Measurements from ENCODE around the gene VASP.

VASP gene

GRCh38 chr19:45469132-45469944 lies 37.9 kb upstream of the VASP start:
- TF ChIP-seq, protein P1, sequence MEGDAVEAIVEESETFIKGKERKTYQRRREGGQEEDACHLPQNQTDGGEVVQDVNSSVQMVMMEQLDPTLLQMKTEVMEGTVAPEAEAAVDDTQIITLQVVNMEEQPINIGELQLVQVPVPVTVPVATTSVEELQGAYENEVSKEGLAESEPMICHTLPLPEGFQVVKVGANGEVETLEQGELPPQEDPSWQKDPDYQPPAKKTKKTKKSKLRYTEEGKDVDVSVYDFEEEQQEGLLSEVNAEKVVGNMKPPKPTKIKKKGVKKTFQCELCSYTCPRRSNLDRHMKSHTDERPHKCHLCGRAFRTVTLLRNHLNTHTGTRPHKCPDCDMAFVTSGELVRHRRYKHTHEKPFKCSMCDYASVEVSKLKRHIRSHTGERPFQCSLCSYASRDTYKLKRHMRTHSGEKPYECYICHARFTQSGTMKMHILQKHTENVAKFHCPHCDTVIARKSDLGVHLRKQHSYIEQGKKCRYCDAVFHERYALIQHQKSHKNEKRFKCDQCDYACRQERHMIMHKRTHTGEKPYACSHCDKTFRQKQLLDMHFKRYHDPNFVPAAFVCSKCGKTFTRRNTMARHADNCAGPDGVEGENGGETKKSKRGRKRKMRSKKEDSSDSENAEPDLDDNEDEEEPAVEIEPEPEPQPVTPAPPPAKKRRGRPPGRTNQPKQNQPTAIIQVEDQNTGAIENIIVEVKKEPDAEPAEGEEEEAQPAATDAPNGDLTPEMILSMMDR (IDR thresholded peaks at IDR 0.05; ENCODE audit: control extremely low read depth, extremely low read depth, low read depth, missing control alignments) = no peak
- ChIA-PET CTCF (interaction anchor here (0.5 to 4.9 kb wide), 10 partner anchors 8 to 173 kb away, joined by 3 to 80 read pairs (median 4); no protein-coding TSS in a partner anchor), POLR2A (interaction anchor here (0.6 to 3.7 kb wide), 12 partner anchors 9 to 1192 kb away, joined by 3 to 48 read pairs (median 4); partner anchors contain the start of genes DACT3, SIX5 and VASP)
- peak; percentile 95 for DNase-seq (ENCODE audit: extremely low spot score)

GRCh38 chr19:45469945-45470761 lies 37.1 kb upstream of the VASP start:
- DNase-seq (ENCODE audit: extremely low spot score) = no peak
- TF ChIP-seq, protein P1 (IDR thresholded peaks at IDR 0.05; ENCODE audit: control extremely low read depth, extremely low read depth, low read depth, missing control alignments) = no peak
- CTCF ChIA-PET = interaction anchor here (1.0 to 11.8 kb wide), 12 partner anchors 8 to 172 kb away, joined by 3 to 339 read pairs (median 6); no protein-coding TSS in a partner anchor
- POLR2A ChIA-PET = interaction anchor here (1.0 to 3.7 kb wide), 8 partner anchors 8 to 176 kb away, joined by 3 to 48 read pairs (median 7); partner anchors contain the start of gene VASP

DNA sequence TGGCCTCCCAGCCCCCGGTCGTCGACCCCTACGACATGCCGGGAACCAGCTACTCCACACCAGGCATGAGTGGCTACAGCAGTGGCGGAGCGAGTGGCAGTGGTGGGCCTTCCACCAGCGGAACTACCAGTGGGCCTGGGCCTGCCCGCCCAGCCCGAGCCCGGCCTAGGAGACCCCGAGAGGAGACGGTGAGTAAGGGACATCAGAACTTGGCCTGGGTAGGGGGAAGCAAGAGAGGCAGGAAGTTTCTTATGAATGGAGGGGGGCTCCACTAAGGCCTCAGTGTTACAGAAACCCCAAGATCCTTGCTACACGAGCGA lies 36.6 kb upstream of the VASP start:
- TF ChIP-seq, protein P1 (IDR thresholded peaks at IDR 0.05; ENCODE audit: control extremely low read depth, extremely low read depth, low read depth, missing control alignments) = no peak
- ChIA-PET POLR2A (interaction anchor here (0.6 kb wide), 1 partner anchor 23 kb away, joined by 3 read pairs; no protein-coding TSS in a partner anchor), CTCF (interaction anchor here (2.0 to 11.8 kb wide), 3 partner anchors 17 to 171 kb away, joined by 4 to 339 read pairs (median 91); no protein-coding TSS in a partner anchor)
- no peak for DNase-seq (ENCODE audit: extremely low spot score)

GRCh38 chr19:45471111-45471930 lies 36.0 kb upstream of the VASP start:
- ChIA-PET POLR2A (interaction anchor here (0.6 to 1.9 kb wide), 3 partner anchors 19 to 32 kb away, joined by 3 to 4 read pairs (median 3); no protein-coding TSS in a partner anchor), CTCF (interaction anchor here (2.0 to 11.8 kb wide), 3 partner anchors 17 to 170 kb away, joined by 4 to 339 read pairs (median 91); no protein-coding TSS in a partner anchor)
- no peak for DNase-seq (ENCODE audit: extremely low spot score)
- TF ChIP-seq, protein P1 (IDR thresholded peaks at IDR 0.05; ENCODE audit: control extremely low read depth, extremely low read depth, low read depth, missing control alignments) = no peak

DNA sequence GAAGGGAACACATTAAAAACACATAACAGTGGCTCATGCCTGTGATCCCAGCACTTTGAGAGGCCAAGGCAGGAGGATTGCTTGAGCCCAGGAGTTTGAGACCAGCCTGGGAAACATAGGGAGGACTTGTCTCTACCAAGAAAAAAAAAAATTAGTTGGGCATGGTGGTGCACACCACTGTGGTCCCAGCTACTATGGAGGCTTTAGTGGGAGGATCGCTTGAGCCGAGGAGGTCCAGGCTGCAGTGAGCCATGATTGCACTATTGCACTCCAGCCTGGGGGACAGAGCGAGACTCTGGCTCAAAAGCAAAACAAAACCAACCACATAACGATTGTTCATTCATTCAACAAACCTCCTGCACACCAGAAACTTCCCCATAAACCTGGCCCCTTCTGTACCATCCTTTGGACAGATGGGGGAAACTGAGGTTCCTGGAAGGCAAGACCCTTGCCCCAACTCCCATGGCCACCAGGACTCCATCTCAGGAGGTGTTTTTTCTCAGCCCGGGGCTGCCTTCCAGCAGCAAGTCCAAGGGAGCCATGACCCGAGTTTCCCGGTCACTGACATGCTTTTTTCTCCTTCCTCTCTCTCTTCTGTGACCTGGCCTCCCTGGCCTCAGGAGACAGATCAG lies 35.2 kb upstream of the VASP start:
- DNase-seq (ENCODE audit: extremely low spot score) = no peak
- ChIA-PET POLR2A (interaction anchor here (1.2 to 1.9 kb wide), 2 partner anchors 19 to 33 kb away, joined by 3 to 4 read pairs; no protein-coding TSS in a partner anchor), CTCF (interaction anchor here (2.0 to 11.8 kb wide), 3 partner anchors 16 to 170 kb away, joined by 4 to 339 read pairs (median 91); no protein-coding TSS in a partner anchor)
- TF ChIP-seq, protein P1 (IDR thresholded peaks at IDR 0.05; ENCODE audit: control extremely low read depth, extremely low read depth, low read depth, missing control alignments) = no peak

All from GM10248 (cell line).